ENCODE measurements around the gene DGKH. TPM values are rescaled to one million over a fixed set of nuclear protein-coding genes. Genes with fewer than 3 reads are reported as not detected.

DGKH gene
- total and polyA plus RNA-seq, 9 of the 15 experiments (the other 6 are each of a cell fraction or from before 2014, with no cell fraction given), result 0.38 to 4.4 (median 3.1) TPM

DNA sequence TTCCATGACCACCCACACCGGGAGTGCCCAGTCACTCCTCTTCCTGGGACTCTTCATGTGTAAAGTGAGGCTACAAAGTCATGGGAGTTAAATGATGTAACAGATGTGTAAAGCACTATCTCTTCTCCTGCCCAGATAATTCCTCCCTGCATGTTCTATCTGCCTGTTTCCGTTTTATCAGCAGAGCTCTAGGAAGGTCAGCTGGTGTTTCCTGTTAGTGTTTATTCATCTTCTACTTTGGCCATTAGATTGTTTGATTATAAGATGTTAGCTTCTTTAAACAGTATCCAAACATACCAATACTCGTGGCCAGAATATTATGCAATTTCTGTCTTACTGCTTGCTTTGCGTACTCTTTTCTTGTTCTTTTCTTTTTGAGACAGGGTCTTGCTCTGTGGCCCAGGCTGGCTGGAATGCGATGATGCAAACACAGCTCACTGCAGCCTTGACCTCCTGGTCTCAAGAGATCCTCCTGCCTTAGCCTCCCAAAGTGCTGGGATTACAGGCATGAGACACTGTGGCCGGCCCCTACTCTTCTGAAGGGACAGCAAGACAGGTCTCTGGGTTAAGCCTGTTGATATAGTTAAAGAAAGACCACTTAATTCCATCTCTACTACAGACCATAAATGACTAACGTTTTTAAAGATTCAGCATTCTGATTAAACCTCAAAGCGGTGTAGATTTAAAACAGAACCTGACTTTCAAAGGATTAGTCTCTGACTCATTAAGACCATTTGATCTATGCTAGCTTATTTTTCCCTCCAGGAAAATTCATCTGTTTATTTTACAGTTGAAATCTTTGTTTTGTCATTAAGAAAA, 126.1 kb downstream of the DGKH start (continued):
- TF ChIP-seq MLLT1 (IDR thresholded peaks at IDR 0.05) (no peak), CBFA2T3 (IDR thresholded peaks at IDR 0.05) (peak; percentile 56; the same call in 1 of the 2 replicates), ZNF165 (CRISPR knock-in tag; IDR thresholded peaks at IDR 0.05; ENCODE audit: borderline replicate concordance) (no peak), ZNF395 (CRISPR knock-in tag; IDR thresholded peaks at IDR 0.05) (peak; percentile 46; the same call in 1 of the 2 replicates), ATF7 (IDR thresholded peaks at IDR 0.05) (peak; percentile 65), ZNF324 (CRISPR knock-in tag; IDR thresholded peaks at IDR 0.05) (no peak), TAL1 (IDR thresholded peaks at IDR 0.05) (peak; percentile 40; the same call in 1 of the 2 replicates), STAG1 (CRISPR knock-in tag; IDR thresholded peaks at IDR 0.05; ENCODE audit: borderline replicate concordance) (no peak), ZFP1 (CRISPR knock-in tag; IDR thresholded peaks at IDR 0.05) (no peak), EP300 (IDR thresholded peaks at IDR 0.05; ENCODE audit: low read length) (peak; percentile 91), E2F3 (CRISPR knock-in tag; IDR thresholded peaks at IDR 0.05) (no peak), CBX1 (IDR thresholded peaks at IDR 0.05; ENCODE audit: low read depth) (peak; percentile 86; the same call in 1 of the 2 replicates), CHD1 (IDR thresholded peaks at IDR 0.05; ENCODE audit: low read length) (no peak), ZNF175 (CRISPR knock-in tag; IDR thresholded peaks at IDR 0.05; ENCODE audit: low read depth) (peak; percentile 66), ESRRA (IDR thresholded peaks at IDR 0.05; ENCODE audit: borderline replicate concordance, low read depth) (peak; percentile 63; the same call in 1 of the 2 replicates), CGGBP1 (CRISPR knock-in tag; IDR thresholded peaks at IDR 0.05) (no peak), SMAD1 (IDR thresholded peaks at IDR 0.05; ENCODE audit: low read depth, low read length, partially characterized antibody) (no peak), MBD2 (IDR thresholded peaks at IDR 0.05; ENCODE audit: borderline replicate concordance, low read depth) (no peak), CCNT2 (IDR thresholded peaks at IDR 0.05; ENCODE audit: borderline replicate concordance, extremely low read depth, insufficient read length, low read depth, low read length) (peak; percentile 36), MCM2 (IDR thresholded peaks at IDR 0.05; ENCODE audit: low read depth) (no peak), FOXK2 (conservative IDR thresholded peaks at IDR 0.05 in 1 of 2, IDR thresholded peaks at IDR 0.05 in 1 of 2; ENCODE audit: low read depth in 2 of 2) (no peak; a peak in 1 of 4 replicates), ZNF224 (CRISPR knock-in tag; IDR thresholded peaks at IDR 0.05) (no peak), YBX1 (IDR thresholded peaks at IDR 0.05) (no peak), ZNF197 (CRISPR knock-in tag; IDR thresholded peaks at IDR 0.05; ENCODE audit: low read depth) (no peak)
- TF ChIP-seq, protein P1, sequence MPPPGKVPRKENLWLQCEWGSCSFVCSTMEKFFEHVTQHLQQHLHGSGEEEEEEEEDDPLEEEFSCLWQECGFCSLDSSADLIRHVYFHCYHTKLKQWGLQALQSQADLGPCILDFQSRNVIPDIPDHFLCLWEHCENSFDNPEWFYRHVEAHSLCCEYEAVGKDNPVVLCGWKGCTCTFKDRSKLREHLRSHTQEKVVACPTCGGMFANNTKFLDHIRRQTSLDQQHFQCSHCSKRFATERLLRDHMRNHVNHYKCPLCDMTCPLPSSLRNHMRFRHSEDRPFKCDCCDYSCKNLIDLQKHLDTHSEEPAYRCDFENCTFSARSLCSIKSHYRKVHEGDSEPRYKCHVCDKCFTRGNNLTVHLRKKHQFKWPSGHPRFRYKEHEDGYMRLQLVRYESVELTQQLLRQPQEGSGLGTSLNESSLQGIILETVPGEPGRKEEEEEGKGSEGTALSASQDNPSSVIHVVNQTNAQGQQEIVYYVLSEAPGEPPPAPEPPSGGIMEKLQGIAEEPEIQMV (tag; conservative IDR thresholded peaks at IDR 0.05; ENCODE audit: low read depth), result 0 out of 2 replicates have a peak, but pooled peaks have one; percentile 3

Data from K562 (cell line).